H1 (cell line): ENCODE measurements around the gene ELAPOR1.

Experiments
- ATF2 ChIP-seq: IDR thresholded peaks from 2 replicates; pipeline ENCODE4 v1.6.1; 2012; ENCODE audit warnings: low read length, inconsistent platforms
- ATF3 ChIP-seq: IDR thresholded peaks from 2 replicates; pipeline ENCODE4 v1.6.1; 2011; ENCODE audit warnings: low read depth, mild to moderate bottlenecking, low read length; ENCODE audit not compliant: insufficient read depth
- CTCF ChIP-seq, 3 experiments: IDR thresholded peaks; 1 replicate in 2 of 3; 2 replicates in 1 of 3; pipeline versions ENCODE4 v1.5.1 to v1.6.1; 2011; ENCODE audit warnings: low read length in 3 of 3, mild to moderate bottlenecking in 3 of 3, inconsistent platforms in 2 of 3, low read depth in 1 of 3, moderate library complexity in 1 of 3; ENCODE audit not compliant: insufficient read depth in 1 of 3; ENCODE audit errors: control extremely low read depth in 1 of 3
- EP300 ChIP-seq, 2 experiments: IDR thresholded peaks; 1 replicate in 1 of 2; 2 replicates in 1 of 2; pipeline ENCODE4 v1.6.1; 2011 to 2012; ENCODE audit warnings: low read depth in 2 of 2, low read length in 2 of 2, mild to moderate bottlenecking in 2 of 2, borderline replicate concordance in 1 of 2, inconsistent platforms in 1 of 2, moderate library complexity in 1 of 2
- EZH2 ChIP-seq: fragments of 200-600 bp; sonication (generic); IDR thresholded peaks from 2 replicates; pipeline ENCODE4 v1.7.1; 2012; ENCODE audit warnings: low read depth, mild to moderate bottlenecking, moderate library complexity, low read length, inconsistent platforms; ENCODE audit not compliant: severe bottlenecking
- POLR2A ChIP-seq, 2 experiments: IDR thresholded peaks; 1 replicate in 1 of 2; 2 replicates in 1 of 2; pipeline ENCODE4 v1.6.1; 2011; ENCODE audit warnings: low read depth in 2 of 2, low read length in 2 of 2, mild to moderate bottlenecking in 2 of 2; ENCODE audit errors: control extremely low read depth in 1 of 2
- RAD21 ChIP-seq, 2 experiments: IDR thresholded peaks in 1 of 2; conservative IDR thresholded peaks in 1 of 2; 2 replicates each; pipeline ENCODE4 v1.6.1; 2011; ENCODE audit warnings: low read depth in 2 of 2, low read length in 2 of 2, improper control_type of control experiment in 1 of 2, inconsistent platforms in 1 of 2, mild to moderate bottlenecking in 1 of 2, moderate library complexity in 1 of 2
- TBP ChIP-seq: IDR thresholded peaks from 2 replicates; pipeline ENCODE4 v1.6.1; 2011; ENCODE audit warnings: low read depth, low read length, improper control_type of control experiment
- TEAD4 ChIP-seq: IDR thresholded peaks from 2 replicates; pipeline ENCODE4 v1.6.1; 2012; ENCODE audit warnings: low read depth, low read length, inconsistent platforms, mixed read lengths
- USF2 ChIP-seq: IDR thresholded peaks from 2 replicates; pipeline ENCODE4 v1.6.1; 2011; ENCODE audit warnings: low read length, improper control_type of control experiment

- TF ChIP-seq CTCF (IDR thresholded peaks at IDR 0.05; ENCODE audit: control extremely low read depth in 1 of 3, insufficient read depth in 1 of 3, low read depth in 1 of 3, low read length in 3 of 3), result no peak
- no peak for TF ChIP-seq ATF2
- no peak for TF ChIP-seq EP300 (IDR thresholded peaks at IDR 0.05; ENCODE audit: borderline replicate concordance in 1 of 2, low read depth in 2 of 2, low read length in 2 of 2)
- no peak for TF ChIP-seq POLR2A (IDR thresholded peaks at IDR 0.05; ENCODE audit: control extremely low read depth in 1 of 2, low read depth in 2 of 2, low read length in 2 of 2)
- TF ChIP-seq TEAD4, result no peak
- no peak for TF ChIP-seq EZH2
- no peak for TF ChIP-seq USF2
- no peak for TF ChIP-seq TBP
- TF ChIP-seq ATF3, result no peak
- no peak for TF ChIP-seq RAD21 (IDR thresholded peaks at IDR 0.05 in 1 of 2, conservative IDR thresholded peaks at IDR 0.05 in 1 of 2; ENCODE audit: low read depth in 2 of 2, low read length in 2 of 2)
Observed at GRCh38 chr1:109120356-109120755, 6.4 kb downstream of the ELAPOR1 start.
